ENCODE measurements around the gene MFNG.

The MFNG gene

GRCh38 chr22:37500745-37501609 lies 14.8 kb upstream of the MFNG start:
- no peak for DNase-seq (ENCODE audit: low read depth)
- no peak for TF ChIP-seq CTCF (conservative IDR thresholded peaks at IDR 0.05; ENCODE audit: low read depth, low read length)
- H3K4me3 ChIP-seq (ENCODE audit: low read length), result no peak overlapping the region

- DNase-seq (ENCODE audit: low read depth), result no peak
- no peak for TF ChIP-seq CTCF (conservative IDR thresholded peaks at IDR 0.05; ENCODE audit: low read depth, low read length)
- H3K4me3 ChIP-seq (ENCODE audit: low read length), result no peak overlapping the region
Measured at GRCh38 chr22:37499789-37500540, 13.8 kb upstream of the MFNG start.

- no peak for DNase-seq (ENCODE audit: low read depth)
- TF ChIP-seq CTCF (conservative IDR thresholded peaks at IDR 0.05; ENCODE audit: low read depth, low read length), result no peak
- no peak overlapping the region for H3K4me3 ChIP-seq (ENCODE audit: low read length)
Measured at GRCh38 chr22:37499027-37499707, 13.0 kb upstream of the MFNG start.

GRCh38 chr22:37498289-37498909 lies 12.2 kb upstream of the MFNG start:
- no peak overlapping the region for H3K4me3 ChIP-seq (ENCODE audit: low read length)
- TF ChIP-seq CTCF (conservative IDR thresholded peaks at IDR 0.05; ENCODE audit: low read depth, low read length), result peak; percentile 57
- no peak for DNase-seq (ENCODE audit: low read depth)

- no peak for TF ChIP-seq CTCF (conservative IDR thresholded peaks at IDR 0.05; ENCODE audit: low read depth, low read length)
- no peak overlapping the region for H3K4me3 ChIP-seq (ENCODE audit: low read length)
- peak; percentile 62 for DNase-seq (ENCODE audit: low read depth)
Measured at GRCh38 chr22:37497062-37497599, 10.9 kb upstream of the MFNG start.

- peak; percentile 39 for DNase-seq (ENCODE audit: low read depth)
- TF ChIP-seq CTCF (conservative IDR thresholded peaks at IDR 0.05; ENCODE audit: low read depth, low read length), result no peak
- no peak overlapping the region for H3K4me3 ChIP-seq (ENCODE audit: low read length)
Measured at GRCh38 chr22:37496651-37497050, 10.5 kb upstream of the MFNG start.

Data from retinal pigment epithelial cell (primary cell).